Measurements from ENCODE around the gene FCGBP. TPM values are rescaled to one million over a fixed set of nuclear protein-coding genes. Genes with fewer than 3 reads are reported as not detected.
"Not testable (repeated sequence)": the region's sequence is repeated elsewhere in the genome, so short reads cannot be mapped to it uniquely, and the experiment has no call there.

Gene FCGBP
- polyA plus RNA-seq (2013, experiment 1 of 2; ENCODE audit: insufficient read length) = 0.25 TPM
- polyA plus RNA-seq (2013, experiment 2 of 2; ENCODE audit: insufficient read length) = 0.30 TPM

GRCh38 chr19:39934584-39935363, at the start of gene FCGBP:
TSS of gene FCGBP (minus strand) at chr19:39934634.
- DNase-seq = no peak

GRCh38 chr19:39983695-39984300, 49.4 kb upstream of the FCGBP start:
- DNase-seq = no peak

GRCh38 chr19:39982883-39983282, 48.4 kb upstream of the FCGBP start:
- no peak for DNase-seq

- no peak for DNase-seq
Observed at GRCh38 chr19:39974377-39975155, 40.1 kb upstream of the FCGBP start.

- DNase-seq = no peak
Observed at GRCh38 chr19:39971380-39972035, 37.1 kb upstream of the FCGBP start.

- peak; percentile 99 for DNase-seq
Observed at GRCh38 chr19:39970675-39971379, 36.4 kb upstream of the FCGBP start, which contains the start of gene PSMC4. TSS of gene PSMC4 (plus strand) at chr19:39971165. CDS start at chr19:39971203, 38 bp downstream.

GRCh38 chr19:39970425-39970674, 35.9 kb upstream of the FCGBP start:
- no peak for DNase-seq

- no peak for DNase-seq
Observed at GRCh38 chr19:39969681-39970424, 35.4 kb upstream of the FCGBP start.

GRCh38 chr19:39969266-39969665, 34.8 kb upstream of the FCGBP start:
- DNase-seq = no peak

GRCh38 chr19:39968789-39969188, 34.4 kb upstream of the FCGBP start:
- no peak for DNase-seq

GRCh38 chr19:39967561-39967960, 33.1 kb upstream of the FCGBP start:
- no peak for DNase-seq

- DNase-seq = no peak
Observed at GRCh38 chr19:39966617-39967016, 32.2 kb upstream of the FCGBP start.

- DNase-seq = no peak
Observed at GRCh38 chr19:39963898-39964297, 29.5 kb upstream of the FCGBP start.

- not testable (repeated sequence) for DNase-seq
Observed at GRCh38 chr19:39959407-39959806, 25.0 kb upstream of the FCGBP start.

GRCh38 chr19:39958942-39959341, 24.5 kb upstream of the FCGBP start:
- not testable (repeated sequence) for DNase-seq

GRCh38 chr19:39957886-39958285, 23.5 kb upstream of the FCGBP start:
- DNase-seq = not testable (repeated sequence)

GRCh38 chr19:39953915-39954314, 19.5 kb upstream of the FCGBP start:
- no peak for DNase-seq

GRCh38 chr19:39951686-39952085, 17.3 kb upstream of the FCGBP start:
- DNase-seq = peak; percentile 7

- DNase-seq = no peak
Observed at GRCh38 chr19:39951065-39951650, 16.7 kb upstream of the FCGBP start.

- no peak for DNase-seq
Observed at GRCh38 chr19:39949026-39949747, 14.8 kb upstream of the FCGBP start.

All from fibroblast of skin of scalp (primary cell).